ENCODE data around the gene SLC6A19. TPM values are rescaled to one million over a fixed set of nuclear protein-coding genes. Genes with fewer than 3 reads are reported as not detected.

Gene SLC6A19
- total RNA-seq, 1 donor from 2014 or later, result not detected

GRCh38 chr5:1270933-1271914 lies 69.8 kb downstream of the SLC6A19 start:
- ATAC-seq, result peak; percentile 24
- Histone ChIP-seq H3K27ac (no peak overlapping the region), H3K4me1 (no peaks in the 10 kb centered on the region), H3K27me3 (no peaks in the 10 kb centered on the region), H3K9me3 (no peaks in the 10 kb centered on the region), H3K36me3 (no peaks in the 10 kb centered on the region), H3K4me3 (no peak overlapping the region)
- TF ChIP-seq, protein P1, sequence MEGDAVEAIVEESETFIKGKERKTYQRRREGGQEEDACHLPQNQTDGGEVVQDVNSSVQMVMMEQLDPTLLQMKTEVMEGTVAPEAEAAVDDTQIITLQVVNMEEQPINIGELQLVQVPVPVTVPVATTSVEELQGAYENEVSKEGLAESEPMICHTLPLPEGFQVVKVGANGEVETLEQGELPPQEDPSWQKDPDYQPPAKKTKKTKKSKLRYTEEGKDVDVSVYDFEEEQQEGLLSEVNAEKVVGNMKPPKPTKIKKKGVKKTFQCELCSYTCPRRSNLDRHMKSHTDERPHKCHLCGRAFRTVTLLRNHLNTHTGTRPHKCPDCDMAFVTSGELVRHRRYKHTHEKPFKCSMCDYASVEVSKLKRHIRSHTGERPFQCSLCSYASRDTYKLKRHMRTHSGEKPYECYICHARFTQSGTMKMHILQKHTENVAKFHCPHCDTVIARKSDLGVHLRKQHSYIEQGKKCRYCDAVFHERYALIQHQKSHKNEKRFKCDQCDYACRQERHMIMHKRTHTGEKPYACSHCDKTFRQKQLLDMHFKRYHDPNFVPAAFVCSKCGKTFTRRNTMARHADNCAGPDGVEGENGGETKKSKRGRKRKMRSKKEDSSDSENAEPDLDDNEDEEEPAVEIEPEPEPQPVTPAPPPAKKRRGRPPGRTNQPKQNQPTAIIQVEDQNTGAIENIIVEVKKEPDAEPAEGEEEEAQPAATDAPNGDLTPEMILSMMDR (IDR thresholded peaks at IDR 0.05), result no peak
- no peak for DNase-seq
- intact Hi-C loops (cut with DNase I), result no loop called here

DNA sequence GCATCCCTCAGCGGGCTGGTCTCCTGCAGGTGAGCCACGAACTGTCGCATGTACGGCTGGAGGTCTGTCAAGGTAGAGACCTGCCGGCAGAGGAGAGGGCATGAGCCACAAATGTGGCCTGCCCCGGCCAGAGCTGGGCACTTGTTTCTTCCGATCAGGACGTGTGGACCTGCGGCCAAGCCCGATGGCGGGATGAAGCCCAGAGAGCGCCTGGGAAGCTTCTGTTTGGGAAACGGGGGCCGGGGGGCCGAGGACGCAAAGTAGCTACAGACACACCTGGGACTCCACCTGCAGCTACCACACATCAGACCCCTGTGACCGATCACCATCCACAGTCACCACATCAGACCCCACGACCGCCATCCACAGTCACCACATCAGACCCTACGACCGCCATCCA lies 70.8 kb downstream of the SLC6A19 start:
- no peak overlapping the region for H3K27ac ChIP-seq
- H3K36me3 ChIP-seq, result no peaks in the 10 kb centered on the region
- TF ChIP-seq, protein P1 (IDR thresholded peaks at IDR 0.05), result no peak
- H3K4me1 ChIP-seq, result no peaks in the 10 kb centered on the region
- H3K9me3 ChIP-seq, result no peaks in the 10 kb centered on the region
- intact Hi-C loops (cut with DNase I), result no loop called here
- no peak overlapping the region for H3K4me3 ChIP-seq
- ATAC-seq, result no peak
- DNase-seq, result no peak
- H3K27me3 ChIP-seq, result no peaks in the 10 kb centered on the region

- no peaks in the 10 kb centered on the region for H3K4me1 ChIP-seq
- no peaks in the 10 kb centered on the region for H3K27me3 ChIP-seq
- DNase-seq (no peak), ATAC-seq (no peak)
- H3K4me3 ChIP-seq, result no peak overlapping the region
- no peak overlapping the region for H3K27ac ChIP-seq
- intact Hi-C loops (cut with DNase I), result no loop called here
- H3K9me3 ChIP-seq, result no peaks in the 10 kb centered on the region
- no peaks in the 10 kb centered on the region for H3K36me3 ChIP-seq
- TF ChIP-seq, protein P1 (IDR thresholded peaks at IDR 0.05), result no peak
Measured at GRCh38 chr5:1273745-1274144, 72.3 kb downstream of the SLC6A19 start.

GRCh38 chr5:1274471-1274870 lies 73.1 kb downstream of the SLC6A19 start:
- intact Hi-C loops (cut with DNase I), result no loop called here

More at GRCh38 chr5:1274471-1274870, 73.1 kb downstream of the SLC6A19 start:
- DNase-seq (no peak), ATAC-seq (no peak)
- Histone ChIP-seq H3K4me1 (no peaks in the 10 kb centered on the region), H3K4me3 (no peak overlapping the region), H3K36me3 (no peaks in the 10 kb centered on the region), H3K27ac (no peak overlapping the region), H3K27me3 (no peaks in the 10 kb centered on the region), H3K9me3 (no peaks in the 10 kb centered on the region)
- TF ChIP-seq, protein P1 (IDR thresholded peaks at IDR 0.05), result no peak

Other genes with a start within 250 kb of the SLC6A19 start
- gene NKD2, start 192.8 kb upstream of the SLC6A19 start, total RNA-seq, result 64.4 TPM
- gene SLC12A7, start 89.5 kb upstream of the SLC6A19 start, total RNA-seq, result 49.6 TPM
- not detected for gene SLC6A18, start 23.8 kb downstream of the SLC6A19 start, total RNA-seq
- gene TERT, start 93.5 kb downstream of the SLC6A19 start, total RNA-seq, result not detected
- 153 TPM for gene CLPTM1L, start 143.5 kb downstream of the SLC6A19 start, total RNA-seq
- 0.52 TPM for gene SLC6A3, start 243.8 kb downstream of the SLC6A19 start, total RNA-seq